H9 (cell line): ENCODE results near the gene NEDD4L. TPM values are rescaled to one million over a fixed set of nuclear protein-coding genes. Genes with fewer than 3 reads are reported as not detected.

Experiments
- DNase-seq: peaks from one replicate; pipeline ENCODE4 v3.0.0-alpha.2; 2017
- H2AFZ ChIP-seq: one replicate; pipeline ENCODE4 v1.6.1; 2013; ENCODE audit warnings: mild to moderate bottlenecking, low read length, control low read depth, moderate library complexity
- H2AK5ac ChIP-seq: 2 replicates; pipeline ENCODE4 v1.6.1; 2013; ENCODE audit warnings: low read length, control low read depth, mixed read lengths; ENCODE audit not compliant: insufficient read length
- H2BK120ac ChIP-seq: one replicate; pipeline ENCODE4 v1.6.1; 2013; ENCODE audit warnings: low read depth, mild to moderate bottlenecking, low read length, control low read depth, inconsistent platforms; ENCODE audit not compliant: poor library complexity, severe bottlenecking
- H2BK12ac ChIP-seq: 2 replicates; pipeline ENCODE4 v1.6.1; 2013; ENCODE audit warnings: low read length, control low read depth, mixed read lengths, low read depth; ENCODE audit not compliant: insufficient read length
- H2BK15ac ChIP-seq: 2 replicates; pipeline ENCODE4 v1.6.1; 2013; ENCODE audit warnings: low read depth, low read length, control low read depth
- H2BK20ac ChIP-seq: one replicate; pipeline ENCODE4 v1.6.1; 2013; ENCODE audit warnings: low read depth, mild to moderate bottlenecking, low read length, control low read depth, inconsistent platforms; ENCODE audit not compliant: poor library complexity, severe bottlenecking
- H2BK5ac ChIP-seq: 2 replicates; pipeline ENCODE4 v1.6.1; 2013; ENCODE audit warnings: low read length, control low read depth, mixed read lengths; ENCODE audit not compliant: insufficient read length
- H3K14ac ChIP-seq: 2 replicates; pipeline ENCODE4 v1.6.1; 2013; ENCODE audit warnings: low read length, control low read depth; ENCODE audit not compliant: insufficient read depth
- H3K18ac ChIP-seq: 2 replicates; pipeline ENCODE4 v1.6.1; 2013; ENCODE audit warnings: low read depth, mild to moderate bottlenecking, mixed read lengths, low read length, control low read depth; ENCODE audit not compliant: insufficient read length
- H3K23ac ChIP-seq: 2 replicates; pipeline ENCODE4 v1.6.1; 2013; ENCODE audit warnings: low read length, control low read depth, mixed read lengths, low read depth; ENCODE audit not compliant: insufficient read length
- H3K23me2 ChIP-seq: 2 replicates; pipeline ENCODE4 v1.6.1; 2013; ENCODE audit warnings: low read depth, mild to moderate bottlenecking, mixed read lengths, low read length, control low read depth; ENCODE audit not compliant: insufficient read length, poor library complexity, severe bottlenecking
- H3K27ac ChIP-seq: 2 replicates; pipeline ENCODE4 v1.5.1; 2013; ENCODE audit warnings: low read length, control low read depth, mixed read lengths, low read depth; ENCODE audit not compliant: insufficient read length
- H3K27me3 ChIP-seq: 2 replicates; pipeline ENCODE4 v1.6.1; 2013; ENCODE audit warnings: low read length, control low read depth, inconsistent platforms; ENCODE audit not compliant: insufficient read depth
- H3K4ac ChIP-seq: 2 replicates; pipeline ENCODE4 v1.6.1; 2013; ENCODE audit warnings: low read depth, mild to moderate bottlenecking, control low read depth, inconsistent platforms, low read length, moderate library complexity
- H3K4me1 ChIP-seq: 2 replicates; pipeline ENCODE4 v1.6.1; 2013; ENCODE audit warnings: low read length, control low read depth, inconsistent platforms; ENCODE audit not compliant: insufficient read depth
- H3K4me2 ChIP-seq: 2 replicates; pipeline ENCODE4 v1.6.1; 2013; ENCODE audit warnings: low read length, control low read depth, mixed read lengths; ENCODE audit not compliant: insufficient read length, insufficient read depth
- H3K56ac ChIP-seq: 2 replicates; pipeline ENCODE4 v1.6.1; 2013; ENCODE audit warnings: low read depth, mild to moderate bottlenecking, mixed read lengths, low read length, control low read depth; ENCODE audit not compliant: insufficient read length
- H3K79me1 ChIP-seq: 2 replicates; pipeline ENCODE4 v1.6.1; 2013; ENCODE audit warnings: low read depth, mild to moderate bottlenecking, moderate library complexity, low read length, control low read depth, inconsistent platforms; ENCODE audit not compliant: insufficient read depth, poor library complexity, severe bottlenecking
- H3K79me2 ChIP-seq: 2 replicates; pipeline ENCODE4 v1.6.1; 2013; ENCODE audit warnings: low read length, control low read depth, inconsistent platforms; ENCODE audit not compliant: insufficient read depth
- H3K9ac ChIP-seq: 2 replicates; pipeline ENCODE4 v1.6.1; 2013; ENCODE audit warnings: low read length, control low read depth, mixed read lengths; ENCODE audit not compliant: insufficient read length; ENCODE audit errors: extremely low read depth
- H3K9me3 ChIP-seq: one replicate; pipeline ENCODE4 v1.6.1; 2013; ENCODE audit warnings: low read depth, low read length, inconsistent platforms; ENCODE audit not compliant: control insufficient read depth
- H3T11ph ChIP-seq: one replicate; pipeline ENCODE4 v1.6.1; 2013; ENCODE audit warnings: mild to moderate bottlenecking, low read length, control low read depth, inconsistent platforms
- H4K20me1 ChIP-seq: one replicate; pipeline ENCODE4 v1.6.1; 2013; ENCODE audit not compliant: control insufficient read depth, insufficient read length, insufficient read depth
- H4K5ac ChIP-seq: 2 replicates; pipeline ENCODE4 v1.6.1; 2013; ENCODE audit warnings: low read depth, mild to moderate bottlenecking, mixed read lengths, low read length, control low read depth; ENCODE audit not compliant: insufficient read length
- H4K8ac ChIP-seq: replicated peaks from 2 replicates; pipeline ENCODE4 v1.6.1; 2013; ENCODE audit warnings: low read length, control low read depth, mixed read lengths, low read depth; ENCODE audit not compliant: insufficient read length
- H4K91ac ChIP-seq: 2 replicates; pipeline ENCODE4 v1.6.1; 2013; ENCODE audit warnings: low read depth, mild to moderate bottlenecking, moderate library complexity, mixed read lengths, low read length, control low read depth; ENCODE audit not compliant: insufficient read length
- H3K27ac Mint-ChIP-seq, 3 experiments: 2 replicates in 2 of 3; 3 replicates in 1 of 3; pipeline ENCODE4 v1.8.0; 2020 to 2021; ENCODE audit warnings: mixed read lengths in 3 of 3, mild to moderate bottlenecking in 1 of 3, moderate library complexity in 1 of 3
- H3K27me3 Mint-ChIP-seq: 2 replicates; pipeline ENCODE4 v1.8.0; 2021; ENCODE audit warnings: low read depth, mild to moderate bottlenecking, moderate library complexity, mixed read lengths
- H3K36me3 Mint-ChIP-seq, 3 experiments: 2 replicates in 2 of 3; 3 replicates in 1 of 3; pipeline ENCODE4 v1.8.0; 2020 to 2021; ENCODE audit warnings: low read depth in 3 of 3, mixed read lengths in 3 of 3; ENCODE audit not compliant: insufficient read depth in 1 of 3
- H3K4me1 Mint-ChIP-seq, 2 experiments: 2 replicates each; pipeline ENCODE4 v1.8.0; 2020; ENCODE audit warnings: mixed read lengths in 2 of 2
- H3K4me3 Mint-ChIP-seq, 2 experiments: 2 replicates in 1 of 2; 3 replicates in 1 of 2; pipeline ENCODE4 v1.8.0; 2020 to 2021; ENCODE audit warnings: mild to moderate bottlenecking in 2 of 2, mixed read lengths in 2 of 2, moderate library complexity in 1 of 2
- H3K9me3 Mint-ChIP-seq, 2 experiments: 2 replicates in 1 of 2; 3 replicates in 1 of 2; pipeline ENCODE4 v1.8.0; 2020; ENCODE audit warnings: mild to moderate bottlenecking in 2 of 2, mixed read lengths in 2 of 2, moderate library complexity in 1 of 2
- CTCF ChIP-seq: fragments of 200-600 bp; sonication (generic); conservative IDR thresholded peaks from 3 replicates; pipeline ENCODE4 v1.8.0; 2021; ENCODE audit warnings: antibody characterized with exemption, mild to moderate bottlenecking
- WGBS: extraction: QIAGEN DNeasy Blood & Tissue Kit; methylation state at CpG from one replicate; pipeline ENCODE4 v1.1.7; 2013; ENCODE audit warnings: missing lambda C conversion rate, low lambda C conversion rate, mixed read lengths; ENCODE audit not compliant: insufficient read length; ENCODE audit errors: extremely low coverage; 5-methylcytosine and 5-hydroxymethylcytosine counted together
- total RNA-seq: library from RNA; stranded (reverse); gene quantifications from 2 replicates; pipeline ENCODE4 v1.2.1, GENCODE V29; 2021

The NEDD4L gene
- total RNA-seq, 1 experiment from 2014 or later: 76.3 TPM

DNA sequence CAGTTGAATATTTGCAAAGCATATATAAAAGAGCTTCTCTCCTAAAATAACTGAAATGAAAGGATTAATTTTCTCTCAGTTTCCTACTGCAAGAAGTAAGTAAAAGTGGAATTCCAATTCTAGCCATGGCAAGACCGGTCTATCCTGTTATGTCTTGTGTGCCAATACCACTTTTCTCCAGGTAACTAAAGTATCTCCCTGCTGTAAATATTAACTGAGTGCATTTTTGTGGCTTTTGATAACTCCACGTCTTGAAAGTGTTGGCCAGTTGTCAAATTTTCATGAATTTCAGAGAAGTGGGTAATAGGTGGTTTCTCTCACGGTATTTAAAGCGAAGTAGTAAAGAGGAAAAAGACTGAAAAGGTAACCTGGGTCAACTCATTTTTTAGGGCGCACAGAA, 225.9 kb downstream of the NEDD4L start:
- Histone ChIP-seq H2AK5ac (no peak overlapping the region), H3K23ac (no peak overlapping the region), H3K14ac (no peak overlapping the region), H3K4me1 (peaks cover 10% of the 10 kb centered on the region), H3K27ac (no peak overlapping the region), H4K91ac (no peak overlapping the region), H2BK15ac (no peak overlapping the region), H3K23me2 (no peaks in the 10 kb centered on the region), H3T11ph (no peak overlapping the region), H3K9me3 (no peaks in the 10 kb centered on the region), H2BK20ac (no peak overlapping the region), H3K56ac (no peak overlapping the region), H4K20me1 (no peaks in the 10 kb centered on the region), H2BK120ac (no peak overlapping the region), H3K79me2 (peaks cover 3% of the 10 kb centered on the region; the same call in 1 of the 2 replicates), H2BK12ac (no peak overlapping the region), H4K5ac (no peak overlapping the region), H3K4ac (no peak overlapping the region), H3K18ac (no peak overlapping the region), H3K9ac (no peak overlapping the region), H3K27me3 (no peaks in the 10 kb centered on the region), H3K79me1 (peaks cover 8% of the 10 kb centered on the region), H4K8ac (no peak overlapping the region), H3K4me2 (no peak overlapping the region), H2AFZ (no peak overlapping the region), H2BK5ac (no peak overlapping the region)
- H3K27ac Mint-ChIP-seq: no peak overlapping the region; a peak in 1 of 7 replicates
- no peak for DNase-seq
- no peak for TF ChIP-seq CTCF
- no peak overlapping the region for H3K4me3 Mint-ChIP-seq
- no CpG with 5 or more reads among the region's 5 CpGs for WGBS
- 0 out of 7 replicates have a peak, but pooled peaks cover 0 to 5% (median 0%) of the 10 kb centered on the region in 3 experiments for H3K36me3 Mint-ChIP-seq
- H3K4me1 Mint-ChIP-seq: peaks cover 19 to 27% of the 10 kb centered on the region in 2 experiments
- no peaks in the 10 kb centered on the region for H3K9me3 Mint-ChIP-seq
- H3K27me3 Mint-ChIP-seq: no peaks in the 10 kb centered on the region
